Measurements from ENCODE around the gene HTRA3.

GRCh38 chr4:8331575-8331955 lies 62.0 kb downstream of the HTRA3 start:
- no peak for TF ChIP-seq CTCF (conservative IDR thresholded peaks at IDR 0.05; ENCODE audit: low read depth in 2 of 2)
- no peak for TF ChIP-seq EZH2 (IDR thresholded peaks at IDR 0.05; ENCODE audit: low read depth, unreplicated experiment)
- no peak for TF ChIP-seq EZH2phosphoT487 (IDR thresholded peaks at IDR 0.05; ENCODE audit: unreplicated experiment)
- TF ChIP-seq CREB1 (CRISPR knock-in tag; IDR thresholded peaks at IDR 0.05; ENCODE audit: low read depth), result no peak
- no peak for TF ChIP-seq REST (IDR thresholded peaks at IDR 0.05; ENCODE audit: unreplicated experiment)
- TF ChIP-seq STAT1 (IDR thresholded peaks at IDR 0.05; ENCODE audit: unreplicated experiment), result no peak
- TF ChIP-seq JUNB (IDR thresholded peaks at IDR 0.05; ENCODE audit: unreplicated experiment), result no peak
- no peak for TF ChIP-seq POLR2AphosphoS5 (IDR thresholded peaks at IDR 0.05; ENCODE audit: low read depth)
